ENCODE results near the gene RNF130. TPM values are rescaled to one million over a fixed set of nuclear protein-coding genes. Genes with fewer than 3 reads are reported as not detected.

RNF130 gene
- total and polyA plus RNA-seq, 2 of the 13 experiments (the other 11 are each of a cell fraction or from before 2014, with no cell fraction given) = 28.2 to 28.3 TPM

GRCh38 chr5:179907556-179908324, 163.8 kb downstream of the RNF130 start, which contains the start of gene TBC1D9B (continued):
- peak; percentile 43; the same call in 1 of the 2 replicates for TF ChIP-seq ARID4A (CRISPR knock-in tag; IDR thresholded peaks at IDR 0.05; ENCODE audit: borderline replicate concordance)
- TF ChIP-seq SAP130 (CRISPR knock-in tag; IDR thresholded peaks at IDR 0.05; ENCODE audit: low read depth) = peak; percentile 65
- TF ChIP-seq POLR2AphosphoS5 (IDR thresholded peaks at IDR 0.05; ENCODE audit: low read depth, low read length) = peak; percentile 60
- TF ChIP-seq SKI (IDR thresholded peaks at IDR 0.05; ENCODE audit: partially characterized antibody) = peak; percentile 50
- peak; percentile 53 for TF ChIP-seq GMEB1 (CRISPR knock-in tag; IDR thresholded peaks at IDR 0.05; ENCODE audit: borderline replicate concordance)
- TF ChIP-seq KLF11 (CRISPR knock-in tag; IDR thresholded peaks at IDR 0.05) = no peak
- no peak for TF ChIP-seq ZNF512 (CRISPR knock-in tag; IDR thresholded peaks at IDR 0.05)
- TF ChIP-seq HNRNPL (IDR thresholded peaks at IDR 0.05; ENCODE audit: low read depth, low read length) = 0 out of 2 replicates have a peak, but pooled peaks have one; percentile 3
- TF ChIP-seq ZHX2 (IDR thresholded peaks at IDR 0.05; ENCODE audit: low read depth) = no peak
- TF ChIP-seq ZHX2 (CRISPR knock-in tag; IDR thresholded peaks at IDR 0.05; ENCODE audit: borderline replicate concordance) = peak; percentile 45; the same call in 1 of the 2 replicates
- TF ChIP-seq ZBTB43 (CRISPR knock-in tag; conservative IDR thresholded peaks at IDR 0.05) = 0 out of 2 replicates have a peak, but pooled peaks have one; percentile 24
- TF ChIP-seq ZNF580 (CRISPR knock-in tag; IDR thresholded peaks at IDR 0.05; ENCODE audit: borderline replicate concordance, low read depth) = 0 out of 2 replicates have a peak, but pooled peaks have one; percentile 42
